ENCODE data around the gene ITPR3.

DNA sequence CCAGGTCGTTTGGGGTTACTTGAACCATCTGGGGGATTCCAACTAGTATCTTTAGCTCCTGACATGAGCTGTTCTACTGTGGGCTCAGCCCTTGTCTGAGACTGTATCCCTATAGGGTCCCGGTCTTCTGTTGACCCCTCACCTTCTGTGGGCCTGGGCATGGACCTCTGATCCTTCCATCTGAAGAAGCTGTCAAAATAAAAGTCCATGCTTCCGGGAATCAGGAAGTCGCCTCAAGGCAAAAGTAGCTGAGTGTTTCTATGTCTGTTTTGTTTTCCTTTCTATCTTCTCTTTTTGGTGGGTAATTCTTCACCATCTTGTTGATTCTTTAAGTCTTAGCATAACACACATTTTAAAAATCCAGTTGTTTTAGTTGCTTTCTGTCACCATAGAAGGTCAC is 30.3 kb downstream of the ITPR3 start:
- TF ChIP-seq, protein P1, sequence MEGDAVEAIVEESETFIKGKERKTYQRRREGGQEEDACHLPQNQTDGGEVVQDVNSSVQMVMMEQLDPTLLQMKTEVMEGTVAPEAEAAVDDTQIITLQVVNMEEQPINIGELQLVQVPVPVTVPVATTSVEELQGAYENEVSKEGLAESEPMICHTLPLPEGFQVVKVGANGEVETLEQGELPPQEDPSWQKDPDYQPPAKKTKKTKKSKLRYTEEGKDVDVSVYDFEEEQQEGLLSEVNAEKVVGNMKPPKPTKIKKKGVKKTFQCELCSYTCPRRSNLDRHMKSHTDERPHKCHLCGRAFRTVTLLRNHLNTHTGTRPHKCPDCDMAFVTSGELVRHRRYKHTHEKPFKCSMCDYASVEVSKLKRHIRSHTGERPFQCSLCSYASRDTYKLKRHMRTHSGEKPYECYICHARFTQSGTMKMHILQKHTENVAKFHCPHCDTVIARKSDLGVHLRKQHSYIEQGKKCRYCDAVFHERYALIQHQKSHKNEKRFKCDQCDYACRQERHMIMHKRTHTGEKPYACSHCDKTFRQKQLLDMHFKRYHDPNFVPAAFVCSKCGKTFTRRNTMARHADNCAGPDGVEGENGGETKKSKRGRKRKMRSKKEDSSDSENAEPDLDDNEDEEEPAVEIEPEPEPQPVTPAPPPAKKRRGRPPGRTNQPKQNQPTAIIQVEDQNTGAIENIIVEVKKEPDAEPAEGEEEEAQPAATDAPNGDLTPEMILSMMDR (IDR thresholded peaks at IDR 0.05) = no peak
- TF ChIP-seq POLR2A (IDR thresholded peaks at IDR 0.05) = no peak

Data from prostate gland (tissue), 2 donors.